Measurements from ENCODE around the gene DRD2.

DNA sequence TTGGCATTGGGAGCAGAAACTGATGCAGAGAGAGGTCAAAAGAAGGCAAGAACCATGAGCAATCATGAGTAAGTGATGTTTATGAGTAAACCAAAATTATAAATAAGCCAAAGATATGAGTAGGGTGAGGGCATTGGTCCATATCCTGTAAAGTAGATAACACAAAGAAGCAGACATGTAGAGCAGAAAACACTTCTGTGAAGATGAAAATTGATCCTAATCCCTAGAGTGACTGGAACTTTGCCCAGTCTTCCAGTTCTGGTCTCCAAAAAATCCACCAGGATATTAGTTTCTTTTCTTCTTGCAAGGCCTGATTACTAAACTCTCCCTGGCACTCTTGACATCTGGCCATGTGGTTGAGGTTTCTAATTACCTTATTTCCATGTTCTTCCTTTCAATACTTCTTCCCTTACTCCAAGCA, 13.7 kb upstream of the DRD2 start:
- TF ChIP-seq, protein P1, sequence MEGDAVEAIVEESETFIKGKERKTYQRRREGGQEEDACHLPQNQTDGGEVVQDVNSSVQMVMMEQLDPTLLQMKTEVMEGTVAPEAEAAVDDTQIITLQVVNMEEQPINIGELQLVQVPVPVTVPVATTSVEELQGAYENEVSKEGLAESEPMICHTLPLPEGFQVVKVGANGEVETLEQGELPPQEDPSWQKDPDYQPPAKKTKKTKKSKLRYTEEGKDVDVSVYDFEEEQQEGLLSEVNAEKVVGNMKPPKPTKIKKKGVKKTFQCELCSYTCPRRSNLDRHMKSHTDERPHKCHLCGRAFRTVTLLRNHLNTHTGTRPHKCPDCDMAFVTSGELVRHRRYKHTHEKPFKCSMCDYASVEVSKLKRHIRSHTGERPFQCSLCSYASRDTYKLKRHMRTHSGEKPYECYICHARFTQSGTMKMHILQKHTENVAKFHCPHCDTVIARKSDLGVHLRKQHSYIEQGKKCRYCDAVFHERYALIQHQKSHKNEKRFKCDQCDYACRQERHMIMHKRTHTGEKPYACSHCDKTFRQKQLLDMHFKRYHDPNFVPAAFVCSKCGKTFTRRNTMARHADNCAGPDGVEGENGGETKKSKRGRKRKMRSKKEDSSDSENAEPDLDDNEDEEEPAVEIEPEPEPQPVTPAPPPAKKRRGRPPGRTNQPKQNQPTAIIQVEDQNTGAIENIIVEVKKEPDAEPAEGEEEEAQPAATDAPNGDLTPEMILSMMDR (IDR thresholded peaks at IDR 0.05; ENCODE audit: low read depth, low read length, missing input control), result no peak
- TF ChIP-seq, protein P2, sequence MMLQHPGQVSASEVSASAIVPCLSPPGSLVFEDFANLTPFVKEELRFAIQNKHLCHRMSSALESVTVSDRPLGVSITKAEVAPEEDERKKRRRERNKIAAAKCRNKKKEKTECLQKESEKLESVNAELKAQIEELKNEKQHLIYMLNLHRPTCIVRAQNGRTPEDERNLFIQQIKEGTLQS (IDR thresholded peaks at IDR 0.05), result no peak
- no peak for TF ChIP-seq JUND (IDR thresholded peaks at IDR 0.05)
- TF ChIP-seq TAF1 (conservative IDR thresholded peaks at IDR 0.05), result no peak
- TF ChIP-seq MAX (IDR thresholded peaks at IDR 0.05), result no peak
- TF ChIP-seq, protein P3, sequence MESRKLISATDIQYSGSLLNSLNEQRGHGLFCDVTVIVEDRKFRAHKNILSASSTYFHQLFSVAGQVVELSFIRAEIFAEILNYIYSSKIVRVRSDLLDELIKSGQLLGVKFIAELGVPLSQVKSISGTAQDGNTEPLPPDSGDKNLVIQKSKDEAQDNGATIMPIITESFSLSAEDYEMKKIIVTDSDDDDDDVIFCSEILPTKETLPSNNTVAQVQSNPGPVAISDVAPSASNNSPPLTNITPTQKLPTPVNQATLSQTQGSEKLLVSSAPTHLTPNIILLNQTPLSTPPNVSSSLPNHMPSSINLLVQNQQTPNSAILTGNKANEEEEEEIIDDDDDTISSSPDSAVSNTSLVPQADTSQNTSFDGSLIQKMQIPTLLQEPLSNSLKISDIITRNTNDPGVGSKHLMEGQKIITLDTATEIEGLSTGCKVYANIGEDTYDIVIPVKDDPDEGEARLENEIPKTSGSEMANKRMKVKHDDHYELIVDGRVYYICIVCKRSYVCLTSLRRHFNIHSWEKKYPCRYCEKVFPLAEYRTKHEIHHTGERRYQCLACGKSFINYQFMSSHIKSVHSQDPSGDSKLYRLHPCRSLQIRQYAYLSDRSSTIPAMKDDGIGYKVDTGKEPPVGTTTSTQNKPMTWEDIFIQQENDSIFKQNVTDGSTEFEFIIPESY (IDR thresholded peaks at IDR 0.05), result no peak
- TF ChIP-seq GABPA (IDR thresholded peaks at IDR 0.05 in 1 of 2, conservative IDR thresholded peaks at IDR 0.05 in 1 of 2), result no peak
- TF ChIP-seq YY1 (IDR thresholded peaks at IDR 0.05), result no peak
